GM12878 (cell line): Measurements from ENCODE around the gene CACNA2D2. TPM values are rescaled to one million over a fixed set of nuclear protein-coding genes. Genes with fewer than 3 reads are reported as not detected.

Experiments used
- ATAC-seq: fragments of 200-7000 bp; cut with Tn5 transposase; 3 replicates; pipeline ENCODE4 v1.9.1; 2020; ENCODE audit warnings: mild to moderate bottlenecking, moderate library complexity
- BruUV-seq: library from RNA; stranded (reverse); fragments of 400-500 nt; replicated peaks from 2 replicates; lab custom pipeline; 2021; lab: Mats Ljungman, UMichigan
- CTCF ChIA-PET: fragments of 300-600 bp; sonication (Branson Sonifier 250); formaldehyde crosslinking; extraction: SDS; loops from one replicate; lab custom pipeline; 2021; ENCODE audit warnings: inconsistent platforms; lab: Yijun Ruan, JAX
- POLR2A ChIA-PET: fragments of 350-600 bp; formaldehyde crosslinking; extraction: SDS; loops from one replicate; lab custom pipeline; 2021; ENCODE audit warnings: inconsistent platforms; lab: Charles Lee
- RAD21 ChIA-PET: fragments of 300-600 bp; sonication (Branson Sonifier 250); formaldehyde crosslinking; loops from one replicate; lab custom pipeline; 2023; ENCODE audit warnings: antibody characterized with exemption; ENCODE audit not compliant: unreplicated experiment; lab: Charles Lee
- SMC1A ChIA-PET: fragments of 300-600 bp; sonication (Branson Sonifier 250); formaldehyde crosslinking; loops from one replicate; lab custom pipeline; 2023; ENCODE audit not compliant: unreplicated experiment, uncharacterized antibody; lab: Charles Lee
- DNase-seq: peaks from one replicate; pipeline ENCODE4 v3.0.0-alpha.2; 2011; ENCODE audit warnings: low read depth, low spot score
- FAIRE-seq: peaks from 3 replicates; lab custom pipeline; 2011; peaks lifted over from hg19 to GRCh38; lab: Jason Lieb, UNC
- H2AFZ ChIP-seq: 2 replicates; pipeline ENCODE4 v1.6.0; 2011; ENCODE audit warnings: low read depth, low read length, control low read depth; ENCODE audit not compliant: control insufficient read depth
- H3K27ac ChIP-seq: 2 replicates; pipeline ENCODE4 v1.5.1; 2011; ENCODE audit warnings: control low read depth; ENCODE audit not compliant: control insufficient read depth, insufficient read depth
- H3K27me3 ChIP-seq, 2 experiments: replicated peaks in 1 of 2; 2 replicates each; pipeline versions ENCODE4 v1.6.0 to v1.6.1; 2011; ENCODE audit warnings: low read length in 1 of 2; ENCODE audit not compliant: control insufficient read depth in 2 of 2, insufficient read depth in 2 of 2
- H3K36me3 ChIP-seq, 2 experiments: 2 replicates each; pipeline ENCODE4 v1.5.1; 2011; ENCODE audit warnings: low read length in 1 of 2; ENCODE audit not compliant: control insufficient read depth in 2 of 2, insufficient read depth in 2 of 2
- H3K4me1 ChIP-seq: 2 replicates; pipeline ENCODE4 v1.6.1; 2011; ENCODE audit warnings: mild to moderate bottlenecking, low read length, moderate library complexity, mixed read lengths; ENCODE audit not compliant: control insufficient read depth, insufficient read depth
- H3K4me2 ChIP-seq: 2 replicates; pipeline ENCODE4 v1.6.0; 2011; ENCODE audit warnings: control low read depth; ENCODE audit not compliant: control insufficient read depth, insufficient read depth
- H3K4me3 ChIP-seq: fragments of 200-600 bp; sonication (generic); 2 replicates; pipeline ENCODE4 v1.5.1; 2016
- H3K79me2 ChIP-seq: 2 replicates; pipeline ENCODE4 v1.6.0; 2011; ENCODE audit warnings: low read length; ENCODE audit not compliant: control insufficient read depth, insufficient read depth
- H3K9ac ChIP-seq: 2 replicates; pipeline ENCODE4 v1.8.0; 2011; ENCODE audit warnings: low read length, control low read depth, mixed read lengths; ENCODE audit not compliant: control insufficient read depth, insufficient read depth
- H3K9me3 ChIP-seq: replicated peaks from 3 replicates; pipeline ENCODE4 v1.5.1; 2011; ENCODE audit warnings: mild to moderate bottlenecking, low read length; ENCODE audit not compliant: control insufficient read depth, insufficient read depth
- H4K20me1 ChIP-seq: 2 replicates; pipeline ENCODE4 v1.6.0; 2011; ENCODE audit not compliant: control insufficient read depth, insufficient read depth
- CHD4 ChIP-seq: fragments of 200-600 bp; sonication (generic); IDR thresholded peaks from 2 replicates; pipeline ENCODE4 v1.6.1; 2016; ENCODE audit warnings: mild to moderate bottlenecking
- EP300 ChIP-seq, 2 experiments: fragments of 150-350 bp in 1 of 2; IDR thresholded peaks; 2 replicates each; pipeline ENCODE4 v1.6.1; 2011 to 2012; ENCODE audit warnings: low read depth in 2 of 2, low read length in 2 of 2, borderline replicate concordance in 1 of 2, improper control_type of control experiment in 1 of 2, inconsistent platforms in 1 of 2; ENCODE audit not compliant: control insufficient read depth in 1 of 2
- WGBS: methylation state at CpG from one replicate; pipeline ENCODE4 v1.1.6; 2016; ENCODE audit warnings: low lambda C conversion rate; ENCODE audit not compliant: insufficient replicate concordance, insufficient coverage; ENCODE audit errors: missing lambda C conversion rate; 5-methylcytosine and 5-hydroxymethylcytosine counted together
- in situ Hi-C: fragments of 300-500 bp; cut with MboI; formaldehyde crosslinking; loops from 9 replicates; pipeline ENCODE4 v1.14.3; 2018; ENCODE audit warnings: mixed read lengths
- intact Hi-C: fragments of 100-400 bp; cut with micrococcal nuclease; formaldehyde crosslinking; loops from one replicate; pipeline ENCODE4 v1.14.2; 2022; ENCODE audit not compliant: unreplicated experiment
- polyA plus RNA-seq, 11 experiments: library from polyadenylated mRNA; depleted of rRNA in 4 of 11; unstranded in 6 of 11; stranded (reverse) in 5 of 11; fragments of >200 nt; fragmentation: Nextera tagmentation in 4 of 11; fragmentation: Illumina TruSeq in 1 of 11; extraction: Ambion mirVana in 4 of 11; extraction: Trizol in 1 of 11; gene quantifications; 1 replicate in 1 of 11; 2 replicates in 10 of 11; pipeline versions ENCODE4 v1.2.1 to v1.2.3, GENCODE V29; 2011 to 2016; ENCODE audit warnings: inconsistent platforms in 2 of 11, missing spikeins in 2 of 11, low read depth in 1 of 11
- total RNA-seq, 4 experiments: library from RNA; depleted of rRNA in 3 of 4; stranded (reverse); fragments of >200 nt in 3 of 4; fragmentation: Illumina TruSeq in 1 of 4; extraction: Trizol in 1 of 4; gene quantifications; 2 replicates each; pipeline versions ENCODE4 v1.2.1 to v1.2.3, GENCODE V29; 2013 to 2021
- TF ChIP-seq, protein P1 (sequence below): IDR thresholded peaks from 2 replicates; pipeline ENCODE4 v1.6.1; 2011; ENCODE audit warnings: low read depth, low read length, improper control_type of control experiment, borderline replicate concordance
- TF ChIP-seq, protein P2 (sequence below): fragments of 450-650 bp; IDR thresholded peaks from 2 replicates; pipeline ENCODE4 v1.6.1; 2018; ENCODE audit warnings: borderline replicate concordance, mild to moderate bottlenecking; ENCODE audit not compliant: partially characterized antibody

The CACNA2D2 gene
- total and polyA plus RNA-seq, 10 of the 15 experiments (the other 5 are each of a cell fraction or from before 2014, with no cell fraction given) = 0.03 to 0.07 TPM; not detected in 8

DNA sequence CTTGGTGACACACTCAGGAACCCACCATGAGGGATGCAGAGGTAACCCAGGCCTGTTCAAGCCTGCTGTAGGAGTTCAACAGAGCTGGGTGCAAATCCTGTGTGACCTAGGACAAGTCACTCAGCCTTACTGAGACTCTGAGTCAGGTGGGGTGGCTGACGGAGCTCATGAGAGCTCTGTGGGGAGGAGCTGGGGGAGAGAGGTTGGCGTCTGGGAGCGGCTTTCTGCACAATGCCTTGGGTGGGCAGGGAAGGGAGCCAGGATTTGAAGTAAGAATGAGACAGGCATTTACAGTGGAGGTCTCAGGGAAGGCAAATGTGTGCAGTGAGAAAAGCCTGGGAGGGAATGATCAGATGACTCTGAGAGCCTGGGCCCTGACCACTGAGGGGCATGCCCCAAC is 45.8 kb upstream of the CACNA2D2 start:
- Histone ChIP-seq H3K4me3 (no peak overlapping the region), H2AFZ (no peak overlapping the region), H3K9ac (no peak overlapping the region), H3K9me3 (no peaks in the 10 kb centered on the region), H3K36me3 (no peaks in the 10 kb centered on the region), H4K20me1 (no peaks in the 10 kb centered on the region), H3K27ac (no peak overlapping the region), H3K4me1 (no peaks in the 10 kb centered on the region), H3K4me2 (no peak overlapping the region), H3K79me2 (no peaks in the 10 kb centered on the region), H3K27me3 (no peaks in the 10 kb centered on the region; a peak in 1 of 4 replicates)
- no peak for ATAC-seq
- ChIA-PET POLR2A (no interaction called here), CTCF (interaction anchor here (0.8 to 2.4 kb wide), 6 partner anchors 9 to 202 kb away, joined by 3 to 5 read pairs (median 4); partner anchors contain the start of gene CISH), SMC1A (interaction anchor here (0.6 kb wide), 1 partner anchor 259 kb away, joined by 3 read pairs; no protein-coding TSS in a partner anchor), RAD21 (no interaction called here)
- WGBS = 0% methylated on average over 3 of the region's 3 CpGs
- no peak for DNase-seq
- in situ Hi-C loops = loop anchor here (5.0 kb wide), 1 partner anchor 202 kb away; the partner anchor contains the start of gene ZMYND10
- BruUV-seq = no TSS peak
- no peak for FAIRE-seq
- intact Hi-C loops = no loop called here
- no peak for TF ChIP-seq EP300 (IDR thresholded peaks at IDR 0.05; ENCODE audit: borderline replicate concordance in 1 of 2, control insufficient read depth in 1 of 2, low read depth in 2 of 2, low read length in 2 of 2)
- TF ChIP-seq CHD4 = no peak

DNA sequence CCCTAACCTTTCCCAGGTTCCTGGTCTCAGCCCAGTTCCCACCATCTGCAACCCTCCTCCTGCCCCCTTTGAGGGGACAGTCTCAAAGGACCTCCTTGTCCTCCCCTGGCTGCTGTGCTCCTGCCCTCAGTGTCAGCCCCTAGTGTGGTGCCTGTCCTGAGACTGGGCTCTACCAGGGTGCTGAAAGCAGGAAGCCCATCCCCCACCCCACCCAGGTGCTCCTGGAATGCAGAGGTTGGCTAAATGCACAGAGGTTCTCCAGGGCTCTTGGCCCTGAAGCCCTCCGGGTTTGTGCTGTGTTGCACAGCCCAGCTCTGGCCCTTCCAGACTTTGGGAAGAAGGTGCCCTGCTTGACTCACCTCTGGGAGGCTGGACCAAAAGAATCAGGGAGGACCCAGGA is 42.3 kb upstream of the CACNA2D2 start:
- POLR2A ChIA-PET = interaction anchor here (0.6 kb wide), 1 partner anchor 19 kb away, joined by 3 read pairs; no protein-coding TSS in a partner anchor
- no peaks in the 10 kb centered on the region for H3K9me3 ChIP-seq
- no peaks in the 10 kb centered on the region for H4K20me1 ChIP-seq
- no peak overlapping the region for H3K27ac ChIP-seq
- CTCF ChIA-PET = interaction anchor here (4.9 kb wide), 1 partner anchor 197 kb away, joined by 65 read pairs; the partner anchor contains the start of genes CYB561D2 and NPRL2
- ATAC-seq (no peak), DNase-seq (no peak), FAIRE-seq (no peak)
- H3K9ac ChIP-seq = no peak overlapping the region
- H3K4me1 ChIP-seq = no peaks in the 10 kb centered on the region
- BruUV-seq = no TSS peak
- SMC1A ChIA-PET = no interaction called here
- WGBS = 0% methylated on average over 1 of the region's 1 CpG
- H3K36me3 ChIP-seq = no peaks in the 10 kb centered on the region
- peaks cover 0 to 3% of the 10 kb centered on the region in 2 experiments; a peak in 1 of 4 replicates for H3K27me3 ChIP-seq
- no peak overlapping the region for H3K4me2 ChIP-seq
- intact Hi-C loops (no loop called here), in situ Hi-C loops (loop anchor here (5.0 kb wide), 1 partner anchor 198 kb away; the partner anchor contains the start of gene ZMYND10)
- no peak overlapping the region for H3K4me3 ChIP-seq
- no peaks in the 10 kb centered on the region for H3K79me2 ChIP-seq
- RAD21 ChIA-PET = no interaction called here
- no peak overlapping the region for H2AFZ ChIP-seq
- TF ChIP-seq, protein P1, sequence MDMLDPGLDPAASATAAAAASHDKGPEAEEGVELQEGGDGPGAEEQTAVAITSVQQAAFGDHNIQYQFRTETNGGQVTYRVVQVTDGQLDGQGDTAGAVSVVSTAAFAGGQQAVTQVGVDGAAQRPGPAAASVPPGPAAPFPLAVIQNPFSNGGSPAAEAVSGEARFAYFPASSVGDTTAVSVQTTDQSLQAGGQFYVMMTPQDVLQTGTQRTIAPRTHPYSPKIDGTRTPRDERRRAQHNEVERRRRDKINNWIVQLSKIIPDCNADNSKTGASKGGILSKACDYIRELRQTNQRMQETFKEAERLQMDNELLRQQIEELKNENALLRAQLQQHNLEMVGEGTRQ = no peak
- TF ChIP-seq, protein P2, sequence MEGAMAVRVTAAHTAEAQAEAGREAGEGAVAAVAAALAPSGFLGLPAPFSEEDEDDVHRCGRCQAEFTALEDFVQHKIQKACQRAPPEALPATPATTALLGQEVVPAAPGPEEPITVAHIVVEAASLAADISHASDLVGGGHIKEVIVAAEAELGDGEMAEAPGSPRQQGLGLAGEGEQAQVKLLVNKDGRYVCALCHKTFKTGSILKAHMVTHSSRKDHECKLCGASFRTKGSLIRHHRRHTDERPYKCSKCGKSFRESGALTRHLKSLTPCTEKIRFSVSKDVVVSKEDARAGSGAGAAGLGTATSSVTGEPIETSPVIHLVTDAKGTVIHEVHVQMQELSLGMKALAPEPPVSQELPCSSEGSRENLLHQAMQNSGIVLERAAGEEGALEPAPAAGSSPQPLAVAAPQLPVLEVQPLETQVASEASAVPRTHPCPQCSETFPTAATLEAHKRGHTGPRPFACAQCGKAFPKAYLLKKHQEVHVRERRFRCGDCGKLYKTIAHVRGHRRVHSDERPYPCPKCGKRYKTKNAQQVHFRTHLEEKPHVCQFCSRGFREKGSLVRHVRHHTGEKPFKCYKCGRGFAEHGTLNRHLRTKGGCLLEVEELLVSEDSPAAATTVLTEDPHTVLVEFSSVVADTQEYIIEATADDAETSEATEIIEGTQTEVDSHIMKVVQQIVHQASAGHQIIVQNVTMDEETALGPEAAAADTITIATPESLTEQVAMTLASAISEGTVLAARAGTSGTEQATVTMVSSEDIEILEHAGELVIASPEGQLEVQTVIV = no peak
- TF ChIP-seq, all 136 proteins: peak for 0
